Measurements from ENCODE around the gene CILP2.

The CILP2 gene

GRCh38 chr19:19571071-19571786 lies 33.2 kb downstream of the CILP2 start:
- no peaks in the 10 kb centered on the region for H3K36me3 ChIP-seq (ENCODE audit: insufficient read depth, low read length)
- H3K79me2 ChIP-seq (ENCODE audit: control insufficient read depth, insufficient read depth, low read length, unreplicated experiment), result no peaks in the 10 kb centered on the region
- H3K27ac ChIP-seq (ENCODE audit: low read depth, low read length), result no peak overlapping the region
- no peak overlapping the region for H3K4me3 ChIP-seq (ENCODE audit: low read depth, low read length)
- H3K27me3 ChIP-seq (ENCODE audit: insufficient read depth, low read length), result no peaks in the 10 kb centered on the region
- no peak overlapping the region for H2AFZ ChIP-seq (ENCODE audit: low read length, unreplicated experiment)
- no peaks in the 10 kb centered on the region for H3K4me1 ChIP-seq (ENCODE audit: control insufficient read depth, insufficient read depth, low read length, unreplicated experiment)

- no peaks in the 10 kb centered on the region for H3K4me1 ChIP-seq (ENCODE audit: control insufficient read depth, insufficient read depth, low read length, unreplicated experiment)
Observed at GRCh38 chr19:19575411-19575810, 37.3 kb downstream of the CILP2 start.

DNA sequence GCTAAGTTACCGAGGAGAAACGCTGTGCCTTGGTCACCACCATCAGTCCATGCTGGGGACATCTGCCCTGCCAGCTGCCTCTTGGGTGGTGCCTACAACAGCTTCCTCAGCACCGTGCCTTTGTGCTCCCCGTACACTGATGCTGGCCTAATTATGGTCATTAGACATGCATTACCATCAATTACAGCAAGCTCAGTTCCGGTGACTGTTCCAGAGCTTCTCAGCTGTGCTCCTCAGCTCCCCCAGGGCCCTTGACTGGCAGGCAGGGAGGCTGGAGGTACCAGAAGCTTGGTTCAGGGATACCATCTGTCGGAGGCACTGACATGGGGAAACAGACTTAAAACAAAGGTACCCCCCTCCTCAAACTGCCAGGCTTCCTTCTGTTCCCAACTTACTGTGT lies 40.2 kb downstream of the CILP2 start:
- no peaks in the 10 kb centered on the region for H3K4me1 ChIP-seq (ENCODE audit: control insufficient read depth, insufficient read depth, low read length, unreplicated experiment)
- no peaks in the 10 kb centered on the region for H3K36me3 ChIP-seq (ENCODE audit: insufficient read depth, low read length)
- no peak overlapping the region for H3K27ac ChIP-seq (ENCODE audit: low read depth, low read length)
- H3K79me2 ChIP-seq (ENCODE audit: control insufficient read depth, insufficient read depth, low read length, unreplicated experiment), result no peaks in the 10 kb centered on the region
- H3K27me3 ChIP-seq (ENCODE audit: insufficient read depth, low read length), result no peaks in the 10 kb centered on the region
- no peak overlapping the region for H3K4me3 ChIP-seq (ENCODE audit: low read depth, low read length)
- H2AFZ ChIP-seq (ENCODE audit: low read length, unreplicated experiment), result no peak overlapping the region

More at GRCh38 chr19:19575411-19575810, 37.3 kb downstream of the CILP2 start:
- Histone ChIP-seq H3K4me3 (ENCODE audit: low read depth, low read length) (no peak overlapping the region), H3K27me3 (ENCODE audit: insufficient read depth, low read length) (no peaks in the 10 kb centered on the region), H3K79me2 (ENCODE audit: control insufficient read depth, insufficient read depth, low read length, unreplicated experiment) (no peaks in the 10 kb centered on the region), H2AFZ (ENCODE audit: low read length, unreplicated experiment) (no peak overlapping the region), H3K36me3 (ENCODE audit: insufficient read depth, low read length) (no peaks in the 10 kb centered on the region), H3K27ac (ENCODE audit: low read depth, low read length) (no peak overlapping the region)

DNA sequence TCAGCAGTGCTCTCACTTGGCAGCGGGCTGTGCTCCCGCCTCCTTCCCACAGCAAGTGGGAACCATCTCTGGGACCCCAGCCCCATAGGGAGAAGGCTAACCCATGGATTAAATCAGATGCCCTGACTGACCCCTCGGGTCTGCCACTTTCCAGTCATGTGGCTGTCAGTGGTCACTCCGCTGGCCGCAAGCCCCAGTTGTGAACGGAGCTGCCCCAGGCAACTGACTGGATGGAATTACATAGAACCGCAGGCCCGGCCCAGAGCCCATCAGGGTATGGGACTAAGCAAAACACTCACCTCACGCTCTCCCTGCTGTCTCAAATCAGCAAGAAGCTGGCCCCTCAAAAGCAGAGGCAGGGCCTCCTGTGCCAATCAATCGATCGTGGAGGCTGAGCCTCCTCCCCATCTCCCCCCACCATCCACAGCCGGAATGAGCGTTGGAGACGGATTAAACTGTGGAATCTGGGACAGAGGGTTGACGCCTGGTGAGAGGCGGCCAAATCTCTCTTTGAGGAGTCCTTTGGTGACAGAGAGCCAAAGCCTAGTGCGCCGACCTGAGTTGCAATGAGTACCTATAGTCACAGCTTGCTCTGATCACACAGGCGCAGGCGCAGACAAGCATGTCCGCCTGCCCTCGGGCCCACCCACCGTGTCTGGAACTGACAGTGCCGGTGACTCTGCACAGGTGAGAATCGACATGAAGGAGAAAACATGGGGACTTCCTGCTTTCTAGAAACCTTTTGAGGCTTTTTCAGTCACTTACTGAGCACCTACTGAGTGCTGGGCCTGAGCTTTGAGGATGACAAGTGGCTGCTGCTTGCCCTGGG lies 41.7 kb downstream of the CILP2 start:
- no peak overlapping the region for H3K4me3 ChIP-seq (ENCODE audit: low read depth, low read length)
- H2AFZ ChIP-seq (ENCODE audit: low read length, unreplicated experiment), result no peak overlapping the region
- no peaks in the 10 kb centered on the region for H3K27me3 ChIP-seq (ENCODE audit: insufficient read depth, low read length)
- H3K4me1 ChIP-seq (ENCODE audit: control insufficient read depth, insufficient read depth, low read length, unreplicated experiment), result no peaks in the 10 kb centered on the region
- H3K36me3 ChIP-seq (ENCODE audit: insufficient read depth, low read length), result no peaks in the 10 kb centered on the region
- no peaks in the 10 kb centered on the region for H3K79me2 ChIP-seq (ENCODE audit: control insufficient read depth, insufficient read depth, low read length, unreplicated experiment)
- no peak overlapping the region for H3K27ac ChIP-seq (ENCODE audit: low read depth, low read length)

GRCh38 chr19:19580418-19580817 lies 42.4 kb downstream of the CILP2 start:
- H3K36me3 ChIP-seq (ENCODE audit: insufficient read depth, low read length), result no peaks in the 10 kb centered on the region
- no peak overlapping the region for H3K4me3 ChIP-seq (ENCODE audit: low read depth, low read length)
- no peak overlapping the region for H3K27ac ChIP-seq (ENCODE audit: low read depth, low read length)
- H3K79me2 ChIP-seq (ENCODE audit: control insufficient read depth, insufficient read depth, low read length, unreplicated experiment), result no peaks in the 10 kb centered on the region
- H2AFZ ChIP-seq (ENCODE audit: low read length, unreplicated experiment), result no peak overlapping the region
- no peaks in the 10 kb centered on the region for H3K27me3 ChIP-seq (ENCODE audit: insufficient read depth, low read length)
- no peaks in the 10 kb centered on the region for H3K4me1 ChIP-seq (ENCODE audit: control insufficient read depth, insufficient read depth, low read length, unreplicated experiment)

DNA sequence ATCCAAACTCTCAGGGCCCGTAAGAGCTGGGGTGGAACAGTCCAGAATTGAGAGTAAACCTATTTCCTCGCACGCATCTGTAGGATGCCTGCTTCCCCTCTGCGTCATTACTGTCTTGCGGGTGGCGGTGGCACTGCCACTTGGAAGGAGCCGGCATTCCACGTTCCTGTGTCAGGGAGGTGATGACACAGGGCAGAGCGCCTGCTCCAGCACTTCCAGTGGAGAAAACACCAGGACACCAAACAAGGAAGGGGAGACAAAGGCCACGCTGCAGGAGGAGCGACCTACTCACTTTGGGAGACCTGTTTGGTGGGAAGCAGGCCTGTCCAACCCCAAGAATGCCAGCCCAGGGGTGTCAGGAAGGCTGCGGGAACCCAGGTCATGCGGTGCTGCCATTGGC lies 43.3 kb downstream of the CILP2 start:
- no peak overlapping the region for H2AFZ ChIP-seq (ENCODE audit: low read length, unreplicated experiment)
- no peaks in the 10 kb centered on the region for H3K4me1 ChIP-seq (ENCODE audit: control insufficient read depth, insufficient read depth, low read length, unreplicated experiment)
- no peak overlapping the region for H3K27ac ChIP-seq (ENCODE audit: low read depth, low read length)
- no peaks in the 10 kb centered on the region for H3K36me3 ChIP-seq (ENCODE audit: insufficient read depth, low read length)
- H3K4me3 ChIP-seq (ENCODE audit: low read depth, low read length), result no peak overlapping the region
- no peaks in the 10 kb centered on the region for H3K79me2 ChIP-seq (ENCODE audit: control insufficient read depth, insufficient read depth, low read length, unreplicated experiment)
- no peaks in the 10 kb centered on the region for H3K27me3 ChIP-seq (ENCODE audit: insufficient read depth, low read length)

DNA sequence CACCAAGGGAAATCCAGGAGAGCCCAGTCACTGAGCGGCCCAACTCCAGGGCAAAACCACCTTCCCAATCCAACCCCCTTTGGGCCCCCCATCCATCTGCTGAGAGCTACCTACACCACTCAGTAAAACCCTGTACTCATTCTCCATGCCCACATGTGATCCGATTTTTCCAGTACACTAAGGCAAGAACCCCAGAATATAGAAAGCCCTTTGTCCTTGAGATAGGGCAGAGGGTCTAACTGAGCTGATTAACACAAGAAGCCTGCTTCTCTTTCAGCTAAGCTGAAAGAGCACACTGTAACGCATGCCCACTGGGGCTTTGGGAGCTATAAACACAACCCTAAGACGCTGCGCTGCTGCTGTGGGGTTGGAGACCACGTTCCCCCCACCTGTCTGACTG lies 44.4 kb downstream of the CILP2 start:
- H3K27ac ChIP-seq (ENCODE audit: low read depth, low read length), result no peak overlapping the region
- no peaks in the 10 kb centered on the region for H3K4me1 ChIP-seq (ENCODE audit: control insufficient read depth, insufficient read depth, low read length, unreplicated experiment)
- no peak overlapping the region for H2AFZ ChIP-seq (ENCODE audit: low read length, unreplicated experiment)
- no peaks in the 10 kb centered on the region for H3K36me3 ChIP-seq (ENCODE audit: insufficient read depth, low read length)
- no peaks in the 10 kb centered on the region for H3K27me3 ChIP-seq (ENCODE audit: insufficient read depth, low read length)
- H3K4me3 ChIP-seq (ENCODE audit: low read depth, low read length), result no peak overlapping the region
- H3K79me2 ChIP-seq (ENCODE audit: control insufficient read depth, insufficient read depth, low read length, unreplicated experiment), result no peaks in the 10 kb centered on the region

GRCh38 chr19:19584356-19584755 lies 46.3 kb downstream of the CILP2 start:
- no peaks in the 10 kb centered on the region for H3K79me2 ChIP-seq (ENCODE audit: control insufficient read depth, insufficient read depth, low read length, unreplicated experiment)
- no peaks in the 10 kb centered on the region for H3K27me3 ChIP-seq (ENCODE audit: insufficient read depth, low read length)
- H3K27ac ChIP-seq (ENCODE audit: low read depth, low read length), result no peak overlapping the region
- no peak overlapping the region for H2AFZ ChIP-seq (ENCODE audit: low read length, unreplicated experiment)
- no peak overlapping the region for H3K4me3 ChIP-seq (ENCODE audit: low read depth, low read length)
- no peaks in the 10 kb centered on the region for H3K36me3 ChIP-seq (ENCODE audit: insufficient read depth, low read length)
- H3K4me1 ChIP-seq (ENCODE audit: control insufficient read depth, insufficient read depth, low read length, unreplicated experiment), result no peaks in the 10 kb centered on the region

DNA sequence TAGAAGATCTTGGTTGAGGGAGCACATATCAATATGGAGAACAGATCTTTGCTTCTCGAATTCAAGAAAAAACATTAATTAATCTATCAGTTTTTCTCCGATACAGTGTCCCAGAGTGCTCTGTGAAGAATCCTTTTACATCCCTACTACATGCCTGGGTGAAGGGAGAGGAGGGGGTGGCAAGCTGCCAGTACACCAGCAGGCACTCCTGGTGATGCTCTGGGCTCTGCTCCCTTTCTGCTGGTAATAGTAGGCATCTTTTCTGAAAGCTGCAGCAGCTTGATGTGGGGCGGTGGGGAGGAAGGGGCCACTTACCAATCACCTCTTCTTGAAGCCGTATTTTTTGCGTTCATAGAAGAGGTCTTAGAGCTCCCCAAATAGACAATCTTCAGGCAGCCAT lies 49.7 kb downstream of the CILP2 start:
- Histone ChIP-seq H3K27ac (ENCODE audit: low read depth, low read length) (no peak overlapping the region), H3K79me2 (ENCODE audit: control insufficient read depth, insufficient read depth, low read length, unreplicated experiment) (no peaks in the 10 kb centered on the region), H3K4me1 (ENCODE audit: control insufficient read depth, insufficient read depth, low read length, unreplicated experiment) (peaks cover 11% of the 10 kb centered on the region), H3K4me3 (ENCODE audit: low read depth, low read length) (no peak overlapping the region), H3K36me3 (ENCODE audit: insufficient read depth, low read length) (no peaks in the 10 kb centered on the region), H3K27me3 (ENCODE audit: insufficient read depth, low read length) (no peaks in the 10 kb centered on the region), H2AFZ (ENCODE audit: low read length, unreplicated experiment) (no peak overlapping the region)

DNA sequence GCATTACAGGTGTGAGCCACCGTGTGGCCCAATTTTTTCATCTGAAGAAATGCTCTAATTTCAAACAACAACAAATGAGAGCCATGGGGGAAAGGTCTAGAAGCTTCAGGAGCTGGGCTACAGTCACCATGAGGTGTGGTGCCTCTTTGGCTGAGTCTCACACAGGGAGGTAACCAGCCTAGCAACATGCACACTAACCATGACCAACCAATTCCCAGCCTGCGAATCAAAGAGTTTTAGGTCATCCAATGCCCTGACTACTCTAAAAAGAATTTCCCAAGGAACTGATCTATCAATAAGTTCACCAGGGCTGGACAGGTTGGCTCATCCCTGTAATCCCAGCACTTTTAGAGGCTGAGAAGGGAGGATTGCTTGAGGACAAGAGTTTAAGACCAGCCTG lies 50.5 kb downstream of the CILP2 start:
- H2AFZ ChIP-seq (ENCODE audit: low read length, unreplicated experiment), result no peak overlapping the region
- no peaks in the 10 kb centered on the region for H3K27me3 ChIP-seq (ENCODE audit: insufficient read depth, low read length)
- no peak overlapping the region for H3K27ac ChIP-seq (ENCODE audit: low read depth, low read length)
- H3K36me3 ChIP-seq (ENCODE audit: insufficient read depth, low read length), result no peaks in the 10 kb centered on the region
- no peak overlapping the region for H3K4me3 ChIP-seq (ENCODE audit: low read depth, low read length)
- H3K4me1 ChIP-seq (ENCODE audit: control insufficient read depth, insufficient read depth, low read length, unreplicated experiment), result peaks cover 11% of the 10 kb centered on the region
- H3K79me2 ChIP-seq (ENCODE audit: control insufficient read depth, insufficient read depth, low read length, unreplicated experiment), result no peaks in the 10 kb centered on the region
